RKO (cell line): Measurements from ENCODE around the gene RBM4B.
A peak's percentile ranks its signal among the peaks of the same experiment; 100 is the strongest.

ENCODE experiments used
- DNase-seq: peaks from one replicate; pipeline ENCODE4 v3.0.0-alpha.2; 2016; ENCODE audit warnings: low spot score

The RBM4B gene

DNA sequence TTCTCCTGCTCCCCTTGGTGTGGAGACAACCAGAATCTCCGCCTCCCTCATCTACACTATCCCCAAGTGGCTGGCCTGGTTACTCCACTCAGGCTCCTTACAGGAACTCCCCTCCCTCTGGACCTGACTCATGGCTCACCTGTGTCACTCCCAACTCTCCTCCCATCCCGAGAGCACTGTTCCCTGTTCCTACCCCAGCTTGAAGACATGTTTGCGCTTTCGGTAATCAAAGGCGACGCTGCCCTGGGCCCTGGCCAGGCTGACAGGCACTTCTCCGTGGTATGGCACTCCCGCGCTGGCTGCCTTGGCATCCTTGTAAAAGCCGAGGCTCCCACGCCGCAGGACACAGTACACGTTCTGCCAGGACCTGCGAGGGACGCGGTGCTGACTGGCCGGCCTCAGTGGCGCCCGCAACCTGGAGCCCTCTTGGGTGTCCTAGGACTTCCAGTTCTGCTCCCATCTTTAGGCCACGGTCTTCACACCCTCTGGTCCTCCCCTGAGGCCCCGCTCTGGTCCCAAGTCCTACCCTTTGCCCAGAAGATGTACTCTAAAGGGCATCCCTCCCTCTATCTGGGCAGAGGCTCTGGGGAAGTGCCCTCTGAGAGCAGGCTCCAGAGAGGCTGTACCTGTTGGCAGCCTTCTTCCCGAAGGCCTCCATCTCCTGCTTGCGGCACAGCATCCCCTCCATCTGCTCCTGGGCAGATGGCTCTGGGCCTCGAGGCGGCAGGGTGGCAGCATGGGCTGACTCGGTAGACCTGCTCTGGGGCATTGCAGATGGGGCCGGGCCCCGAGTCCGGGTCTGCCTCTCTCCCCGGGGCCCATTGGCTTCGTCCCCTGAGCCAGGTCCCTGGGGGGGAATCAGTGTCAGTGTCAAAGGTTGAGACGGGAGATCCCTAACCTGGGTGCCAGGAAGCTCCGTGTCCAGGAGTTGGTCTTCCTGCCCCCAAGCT lies 9.4 kb upstream of the RBM4B start:
- DNase-seq: no peak

DNA sequence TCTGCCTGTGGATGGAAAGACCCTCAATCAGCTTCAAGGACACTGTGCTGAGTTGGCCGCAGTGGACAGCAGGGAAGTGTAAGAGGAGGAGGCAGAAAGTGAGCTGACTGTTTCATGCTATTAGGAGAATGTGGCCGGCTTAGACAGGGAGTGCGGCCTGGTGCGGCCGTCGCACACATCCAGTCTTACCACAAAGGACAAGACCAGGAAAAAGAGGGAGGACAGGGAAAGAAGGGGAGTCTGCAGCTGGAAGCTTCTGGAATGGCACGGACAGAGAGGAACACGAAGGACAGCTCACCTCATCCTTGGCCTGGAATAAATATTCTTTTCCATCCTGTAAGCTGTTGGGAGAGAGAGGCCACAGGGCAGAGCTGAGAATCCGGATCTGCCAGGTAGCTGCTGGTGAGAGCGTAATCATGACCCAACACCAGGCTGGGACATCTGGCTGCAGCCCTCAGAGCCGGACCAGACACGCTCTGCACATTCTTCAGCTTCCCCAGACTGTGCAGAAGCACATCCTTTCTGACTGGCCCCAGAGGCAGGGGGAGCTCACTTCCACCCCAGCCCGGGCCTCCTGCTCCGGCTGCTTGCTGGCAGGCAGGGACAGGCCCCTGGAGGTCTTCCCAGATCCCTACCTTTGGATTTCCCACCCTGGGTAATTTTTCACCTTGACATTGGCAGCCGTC lies 8.6 kb upstream of the RBM4B start:
- no peak for DNase-seq

DNA sequence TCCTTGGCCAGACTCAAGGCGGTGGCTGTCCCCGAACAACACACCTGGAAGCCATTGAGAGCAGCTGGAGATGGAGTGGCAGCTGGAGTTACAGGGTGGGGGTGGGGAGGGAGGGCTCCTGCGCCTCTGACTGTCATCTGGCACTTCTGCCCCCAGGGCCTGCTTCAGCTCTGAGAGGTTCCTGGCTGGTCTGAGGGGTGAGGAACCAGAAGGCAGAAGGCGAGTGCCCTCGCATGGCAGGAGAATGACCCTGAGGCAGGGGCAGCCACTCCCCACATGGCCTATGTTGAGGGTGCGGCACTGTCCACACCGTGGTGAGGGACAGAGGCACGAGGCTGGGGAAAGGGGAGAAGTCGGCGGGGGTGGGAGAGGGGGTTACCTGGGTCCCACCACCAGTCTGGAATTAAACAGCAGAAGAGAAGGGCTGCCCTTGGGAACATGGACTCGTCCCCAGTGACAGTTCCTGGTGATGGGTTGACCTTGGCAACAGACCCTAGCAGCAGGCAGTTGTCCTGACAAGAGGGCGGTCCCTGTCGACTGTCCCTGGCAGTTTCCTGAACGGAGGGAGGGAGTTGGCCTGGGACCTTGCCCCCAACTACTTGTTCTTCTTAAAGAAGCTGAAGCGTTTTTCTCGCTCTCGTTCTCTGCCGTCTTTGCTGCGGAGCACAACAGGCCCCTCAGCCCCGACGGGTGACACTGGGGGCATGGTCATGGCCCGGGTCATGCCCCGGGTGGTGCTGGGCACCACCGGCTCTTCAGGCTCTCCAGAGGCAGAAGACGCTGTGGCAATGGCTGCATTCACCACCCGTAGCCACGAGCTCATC lies 7.8 kb upstream of the RBM4B start:
- no peak for DNase-seq

DNA sequence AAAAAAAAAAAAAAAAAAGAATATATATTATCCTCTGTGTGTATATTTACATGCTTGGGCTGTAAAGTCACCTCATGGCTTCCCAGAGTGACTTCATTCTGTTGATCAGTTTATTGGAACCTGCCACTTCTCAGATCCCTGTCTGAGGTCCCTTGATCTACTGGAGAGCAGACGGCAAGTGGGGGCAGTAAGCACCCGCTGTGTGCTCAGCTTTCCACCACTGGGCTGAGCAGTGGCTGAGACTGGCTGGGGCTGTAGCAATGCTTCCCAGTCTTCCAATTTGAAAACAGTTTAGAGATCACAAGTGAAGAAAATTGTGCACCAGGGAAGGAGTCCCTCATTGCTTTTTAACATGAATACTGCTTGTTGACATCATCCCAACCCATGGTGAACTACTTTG lies 6.9 kb upstream of the RBM4B start:
- DNase-seq: no peak

DNA sequence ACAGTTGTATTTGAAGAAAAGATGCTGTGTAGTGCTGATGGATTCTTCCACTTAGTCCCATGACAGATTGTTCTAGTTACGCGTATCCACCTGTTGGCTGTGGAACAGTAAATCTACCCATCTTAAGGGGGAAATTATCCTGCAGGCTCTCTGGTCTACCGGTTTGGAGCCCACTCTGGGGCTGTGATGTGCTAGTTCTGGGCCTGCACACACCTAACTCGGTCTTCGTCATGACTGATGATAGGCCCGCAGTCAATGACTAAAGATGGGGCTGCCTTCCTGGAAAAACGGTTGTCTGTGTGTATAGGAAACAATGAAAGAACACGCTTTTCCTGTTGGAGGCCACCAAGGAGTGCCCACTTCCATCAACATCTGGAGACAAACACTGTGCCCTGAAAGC lies 6.2 kb upstream of the RBM4B start:
- no peak for DNase-seq

DNA sequence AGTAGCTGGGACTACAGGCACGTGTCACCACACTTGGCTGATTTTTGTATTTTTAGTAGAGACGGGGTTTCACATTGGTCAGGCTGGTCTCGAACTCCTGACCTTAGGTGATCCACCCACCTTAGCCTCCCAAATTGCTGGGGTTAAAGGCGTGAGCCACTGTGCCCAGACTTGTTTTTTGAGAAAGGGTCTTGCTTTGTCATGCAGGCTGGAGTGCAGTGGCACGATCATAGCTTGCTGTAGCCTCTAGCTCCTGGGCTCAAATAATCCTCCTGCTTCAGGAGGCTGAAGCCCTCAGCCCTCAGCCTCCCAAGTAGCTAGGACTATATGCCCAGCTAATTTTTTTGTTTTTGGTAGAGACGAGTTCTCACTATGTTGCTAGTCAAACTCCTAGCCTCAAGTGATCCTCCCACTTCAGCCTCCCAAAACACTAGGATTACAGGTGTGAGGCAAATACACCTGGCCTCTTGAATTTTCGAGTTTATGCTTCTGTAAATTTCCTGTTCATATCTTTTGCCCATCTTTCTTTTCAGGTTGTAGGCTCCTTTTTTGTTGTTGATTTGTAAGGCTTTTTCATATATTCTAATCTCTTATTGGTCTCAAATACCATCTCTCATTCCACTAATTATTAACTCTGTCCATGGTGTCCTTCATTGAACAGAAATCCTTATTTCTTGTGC lies 3.4 kb upstream of the RBM4B start:
- DNase-seq: no peak

DNA sequence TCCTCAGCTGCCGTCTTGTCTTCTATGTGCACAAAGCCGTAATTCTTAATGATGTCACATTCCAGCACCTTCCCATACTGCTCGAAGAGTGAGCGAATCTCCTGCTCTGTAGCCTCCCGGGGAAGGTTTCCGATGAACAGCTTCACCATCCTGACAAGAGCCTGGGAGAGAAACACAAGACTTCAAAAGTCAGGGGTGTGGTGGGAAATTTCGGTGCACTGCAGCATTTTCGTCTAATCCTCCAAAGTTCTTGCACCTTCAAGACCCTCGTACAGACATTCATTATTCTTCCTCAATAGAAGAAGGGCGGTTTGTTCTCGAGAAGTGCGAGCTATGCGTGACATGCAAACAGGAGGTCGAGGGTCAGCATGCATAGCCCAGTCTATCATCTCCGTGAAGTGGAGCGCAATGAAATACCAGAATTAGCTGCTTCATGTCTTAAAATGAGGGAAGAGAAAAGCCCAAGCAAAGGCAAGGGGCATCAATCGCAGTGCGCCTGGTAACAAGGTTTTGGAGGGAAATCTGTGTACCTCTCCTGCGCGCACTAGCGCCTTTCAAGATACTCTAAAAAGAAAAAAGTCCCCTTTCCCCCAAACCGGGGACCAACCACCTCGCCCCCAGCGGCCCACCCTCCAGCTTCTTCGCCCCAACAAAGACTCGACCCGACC lies 622 bp downstream of the RBM4B start:
- no peak for DNase-seq

DNA sequence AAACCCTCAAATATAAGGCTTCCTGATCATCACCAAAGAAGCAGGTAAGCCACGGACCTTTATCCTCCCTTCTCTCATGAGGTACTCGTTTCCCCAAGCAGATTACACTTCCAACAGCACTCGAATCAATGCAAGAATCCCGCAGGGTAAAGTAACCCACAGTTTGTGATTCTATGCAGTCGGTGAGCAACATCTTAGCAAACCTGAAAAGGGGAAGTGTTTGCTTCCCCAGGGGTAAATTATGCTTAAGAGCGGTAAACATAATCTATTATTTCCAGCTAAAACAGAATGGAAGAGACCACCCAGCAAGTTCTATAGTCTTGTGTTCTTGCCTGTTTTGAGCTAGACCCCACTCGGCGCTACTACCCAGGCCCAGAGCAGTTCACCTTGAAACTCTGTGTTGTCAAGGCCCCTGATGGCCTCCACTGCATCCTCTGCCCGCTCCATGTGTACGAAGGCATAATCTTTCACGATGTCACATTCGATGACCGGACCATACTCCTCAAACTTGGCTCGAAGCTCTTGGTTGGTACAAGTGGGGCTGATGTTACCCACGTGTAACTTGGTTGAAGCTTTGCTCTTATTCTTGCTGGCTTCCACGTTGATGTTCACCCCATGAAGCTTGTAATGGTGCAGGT lies 1.3 kb downstream of the RBM4B start:
- DNase-seq: no peak

DNA sequence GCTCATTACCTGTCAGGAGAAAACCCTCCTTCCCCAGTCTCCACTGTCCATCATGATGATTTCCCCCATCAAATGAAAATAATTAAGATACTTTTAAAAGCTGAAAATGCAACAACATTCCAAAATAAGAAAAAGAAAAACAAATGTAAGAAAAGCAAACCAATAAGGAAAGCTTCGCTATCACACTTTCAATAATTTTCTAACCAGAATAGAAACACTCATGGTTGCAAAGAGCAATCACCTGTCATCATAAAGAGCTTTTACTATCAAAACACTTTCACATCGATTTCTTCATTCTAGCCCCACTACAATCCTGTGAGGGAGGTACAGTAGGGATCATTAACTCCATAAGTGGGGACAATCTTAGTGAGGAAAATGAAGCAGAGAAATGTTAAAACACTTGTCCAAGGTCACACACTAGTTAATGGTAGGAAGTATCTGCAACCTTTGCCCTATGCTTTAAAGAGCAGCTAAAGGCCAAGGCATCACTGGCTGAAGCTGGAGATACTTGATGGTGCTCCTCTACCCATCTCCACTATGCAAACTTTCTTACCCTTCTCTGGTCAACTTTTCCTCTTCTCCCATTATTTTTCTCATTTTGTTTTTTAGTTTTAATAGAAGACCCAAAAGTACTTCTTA lies 2.6 kb downstream of the RBM4B start:
- DNase-seq: no peak

DNA sequence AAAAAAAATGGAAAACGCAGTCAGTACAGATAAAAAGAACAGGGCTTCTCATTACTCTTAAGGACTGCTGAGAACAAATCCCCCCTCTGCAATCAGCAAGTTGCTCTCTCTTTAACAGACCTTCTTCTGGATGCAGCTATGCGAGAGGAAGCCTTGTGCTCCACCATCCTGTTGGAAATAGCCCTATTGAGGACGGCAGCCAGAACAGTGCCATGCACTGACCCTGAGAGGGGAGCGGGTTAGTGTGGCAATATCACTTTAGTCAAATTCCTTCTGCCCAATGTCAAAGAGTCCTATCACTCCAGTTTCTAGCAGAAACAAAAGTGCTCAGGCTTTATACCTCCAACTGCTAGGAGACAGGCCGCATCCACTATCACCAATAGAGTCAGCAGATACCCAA lies 6.9 kb downstream of the RBM4B start:
- no peak for DNase-seq

DNA sequence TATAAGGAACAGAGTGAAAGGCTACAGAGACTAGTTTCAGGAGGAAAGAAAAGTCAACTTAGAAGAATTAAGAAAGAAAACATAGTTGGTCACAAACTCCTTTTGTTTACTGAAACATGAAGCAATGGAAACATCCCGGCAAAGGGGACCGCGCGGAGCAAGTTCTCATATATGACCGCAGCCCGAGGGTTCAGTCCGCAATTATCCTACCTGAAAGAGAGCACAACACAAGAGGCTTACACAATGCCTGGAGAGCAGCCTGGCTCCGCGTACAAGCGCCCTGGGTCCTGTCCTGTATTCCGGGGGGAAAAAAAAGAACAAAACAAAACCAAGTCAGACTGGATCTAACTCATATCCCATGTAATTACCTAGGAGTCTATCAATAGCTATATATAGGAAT lies 12.3 kb downstream of the RBM4B start:
- DNase-seq: no peak

DNA sequence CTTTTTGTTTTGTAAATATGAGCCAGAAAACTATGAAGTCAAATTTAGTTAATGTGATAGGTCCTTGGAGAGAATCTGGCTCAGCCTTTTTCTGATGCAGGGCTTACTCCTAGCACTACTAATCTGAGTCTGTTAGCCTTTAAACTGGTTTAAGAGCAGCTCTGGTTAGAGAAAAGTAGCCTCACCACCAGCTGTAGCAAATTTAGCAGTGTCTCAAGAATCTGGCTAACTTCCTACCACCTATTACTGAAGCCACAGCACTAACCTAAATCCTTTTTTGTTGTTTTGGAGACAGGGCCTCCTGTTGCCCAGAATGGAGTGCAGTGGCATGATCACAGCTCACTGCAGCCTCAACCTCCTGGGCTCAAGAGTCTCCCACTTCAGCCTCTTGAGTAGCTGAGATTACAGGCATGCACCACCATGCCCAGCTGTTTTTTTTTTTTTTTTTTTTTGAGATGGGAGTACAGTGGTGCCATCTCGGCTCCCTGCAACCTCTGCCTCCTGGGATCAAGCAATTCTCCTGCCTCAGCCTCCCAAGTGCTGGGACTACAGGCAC lies 13.9 kb downstream of the RBM4B start:
- DNase-seq: no peak

DNA sequence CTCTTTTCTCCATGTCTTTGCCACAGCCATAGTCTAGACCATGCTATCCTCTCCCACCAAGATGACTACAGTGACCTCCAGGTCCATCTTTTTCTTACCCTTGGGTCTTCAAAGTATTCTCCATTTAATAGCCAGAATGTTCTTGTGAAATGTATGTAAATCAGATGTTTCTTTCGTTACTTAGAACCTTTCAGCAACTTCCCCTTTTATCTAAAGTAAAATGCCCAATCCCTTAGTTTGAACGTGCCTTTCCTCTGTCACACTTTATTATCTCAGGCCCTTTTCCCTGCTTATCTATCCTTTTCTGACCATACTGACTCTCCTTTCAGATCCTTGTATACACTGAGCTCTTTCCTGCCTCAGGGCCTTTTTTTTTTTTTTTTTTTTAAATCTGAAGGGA lies 17.9 kb downstream of the RBM4B start:
- no peak for DNase-seq

DNA sequence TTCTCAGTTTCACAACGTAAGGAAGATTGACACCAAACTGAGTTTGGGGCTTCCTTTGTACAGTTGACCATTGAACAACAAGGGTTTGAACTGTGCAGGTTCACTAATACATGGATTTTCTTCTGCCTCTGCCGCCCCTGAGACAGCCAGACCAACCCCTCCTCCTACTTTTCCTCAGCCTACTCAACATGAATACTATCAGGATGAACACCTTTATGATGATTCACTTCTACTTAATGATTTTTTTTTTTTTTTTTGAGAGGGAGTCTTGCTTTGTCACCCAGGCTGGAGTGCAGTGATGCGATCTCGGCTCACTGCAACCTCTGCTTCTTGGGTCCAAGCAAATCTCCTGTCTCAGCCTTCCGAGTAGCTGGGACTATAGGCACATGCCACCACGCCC lies 24.6 kb downstream of the RBM4B start:
- DNase-seq: peak; percentile 44

DNA sequence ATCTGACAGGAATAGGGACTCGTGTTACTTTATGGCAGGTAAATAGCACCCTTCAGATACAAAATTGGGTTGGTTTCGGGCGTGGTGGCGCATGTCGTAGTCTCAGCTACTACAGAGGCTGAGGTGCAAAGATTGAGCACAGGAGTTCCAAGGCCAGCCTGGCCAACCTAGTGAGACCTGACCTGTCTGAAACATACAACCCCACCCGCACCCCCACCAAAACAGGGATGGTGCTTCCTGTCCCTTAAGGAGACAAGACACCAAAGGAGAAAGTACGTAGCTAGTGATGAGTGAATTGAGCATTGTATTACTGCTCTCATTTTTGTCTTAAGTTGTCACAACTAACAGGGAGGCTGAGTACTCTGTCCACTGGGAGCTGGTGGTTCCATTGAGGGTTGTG lies 25.0 kb downstream of the RBM4B start:
- no peak for DNase-seq

DNA sequence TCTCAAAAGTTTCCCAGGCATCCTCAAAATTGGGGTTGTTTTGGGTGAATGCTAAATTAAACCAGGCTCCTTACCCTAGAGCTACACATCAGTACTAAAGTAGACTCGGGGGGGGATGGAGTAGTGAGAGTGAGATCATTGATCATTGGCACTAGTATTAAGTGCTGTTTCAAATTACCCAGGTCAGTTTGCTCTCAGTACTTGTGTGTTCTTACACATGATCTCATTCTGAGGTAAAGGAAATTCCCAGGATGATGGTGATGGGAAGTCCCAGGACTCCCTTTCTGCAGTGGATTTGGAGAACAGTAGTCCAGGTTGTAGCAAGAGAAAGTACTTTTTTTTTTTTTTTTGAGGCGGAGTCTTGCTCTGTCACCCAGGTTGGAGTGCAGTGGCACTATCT lies 26.7 kb downstream of the RBM4B start:
- DNase-seq: no peak

DNA sequence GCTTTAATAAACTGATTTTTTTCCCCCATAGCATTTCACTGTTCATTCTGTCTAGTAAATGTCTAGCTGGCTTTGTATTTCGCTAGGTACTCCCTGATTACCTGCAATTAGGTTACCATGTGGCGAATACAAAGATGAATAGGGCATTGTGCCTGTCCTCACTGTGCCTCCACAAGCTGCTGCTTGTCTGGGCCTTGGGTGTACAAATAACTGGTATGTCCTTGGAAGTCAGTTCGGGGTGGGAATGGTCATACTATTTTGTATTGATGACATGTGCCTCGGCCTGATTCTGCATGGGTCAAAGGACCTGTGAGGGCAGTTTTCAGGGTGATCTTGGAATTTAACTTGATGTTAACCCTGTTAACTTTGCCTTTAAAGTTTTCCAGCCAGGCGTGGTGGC lies 27.8 kb downstream of the RBM4B start:
- no peak for DNase-seq

DNA sequence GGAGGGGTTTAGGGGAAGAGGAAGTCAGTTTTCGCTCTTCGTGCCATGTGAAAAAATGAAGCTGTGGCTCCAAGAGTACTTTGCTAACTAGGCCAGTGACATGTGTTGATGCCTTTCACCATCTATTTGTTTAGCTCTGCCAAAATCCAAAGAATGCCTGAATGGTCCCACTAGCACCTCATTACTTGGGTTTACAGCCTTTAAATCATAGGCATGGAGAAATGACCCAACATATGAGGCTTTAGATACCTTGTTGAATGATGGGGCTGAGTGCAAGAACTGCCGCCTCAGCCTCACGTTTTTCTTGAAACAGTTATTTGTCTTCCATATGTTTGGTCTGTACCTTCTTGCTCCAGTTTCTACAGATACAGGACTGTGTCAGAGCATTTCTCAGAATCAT lies 30.9 kb downstream of the RBM4B start:
- DNase-seq: no peak

DNA sequence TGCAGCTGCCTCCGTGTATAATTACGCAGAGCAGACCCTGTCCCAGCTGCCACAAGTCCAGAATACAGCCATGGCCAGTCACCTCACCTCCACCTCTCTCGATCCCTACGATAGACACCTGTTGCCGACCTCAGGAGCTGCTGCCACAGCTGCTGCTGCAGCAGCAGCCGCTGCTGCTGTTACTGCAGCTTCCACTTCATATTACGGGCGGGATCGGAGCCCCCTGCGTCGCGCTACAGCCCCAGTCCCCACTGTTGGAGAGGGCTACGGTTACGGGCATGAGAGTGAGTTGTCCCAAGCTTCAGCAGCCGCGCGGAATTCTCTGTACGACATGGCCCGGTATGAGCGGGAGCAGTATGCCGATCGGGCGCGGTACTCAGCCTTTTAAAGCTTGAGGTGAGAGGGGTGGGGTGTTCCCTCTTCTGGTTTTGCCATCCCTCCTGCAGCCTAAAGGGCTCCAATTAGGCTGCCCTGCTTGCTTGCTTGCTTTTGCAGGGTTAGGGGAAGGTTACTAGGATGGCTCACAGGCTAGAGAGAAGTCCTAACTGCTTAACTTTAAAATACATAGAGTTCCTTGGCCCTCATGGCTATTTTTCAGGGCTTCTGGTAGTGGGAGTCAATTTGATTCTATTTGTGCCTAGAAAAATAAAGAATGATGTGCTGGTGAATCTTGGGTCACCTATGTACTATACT lies 33.8 kb downstream of the RBM4B start:
- DNase-seq: no peak

DNA sequence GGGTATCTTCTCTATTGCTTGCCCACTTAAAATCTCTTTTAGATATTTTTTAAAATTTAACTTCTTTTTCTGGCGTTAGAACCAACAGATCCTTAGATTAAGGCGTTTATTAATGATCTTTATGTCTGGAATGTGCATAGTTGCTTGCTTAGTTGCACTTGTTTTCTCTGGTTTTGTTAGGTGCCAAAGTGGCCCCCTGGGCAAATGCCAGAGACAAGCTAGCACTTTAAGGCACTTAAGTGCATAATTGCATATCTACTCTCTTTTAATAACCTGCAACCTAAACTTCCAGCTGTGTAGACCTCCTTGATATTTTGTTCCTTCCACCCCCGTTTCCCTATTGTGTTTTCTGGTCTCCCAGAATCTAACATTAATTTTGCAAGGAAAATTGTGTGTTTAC lies 35.9 kb downstream of the RBM4B start:
- DNase-seq: no peak
